H9 (cell line): ENCODE measurements around the gene SUN1. TPM values are rescaled to one million over a fixed set of nuclear protein-coding genes. Genes with fewer than 3 reads are reported as not detected.

Source experiments
- DNase-seq: peaks from one replicate; pipeline ENCODE4 v3.0.0-alpha.2; 2017
- H2AFZ ChIP-seq: one replicate; pipeline ENCODE4 v1.6.1; 2013; ENCODE audit warnings: mild to moderate bottlenecking, low read length, control low read depth, moderate library complexity
- H2AK5ac ChIP-seq: 2 replicates; pipeline ENCODE4 v1.6.1; 2013; ENCODE audit warnings: low read length, control low read depth, mixed read lengths; ENCODE audit not compliant: insufficient read length
- H2BK120ac ChIP-seq: one replicate; pipeline ENCODE4 v1.6.1; 2013; ENCODE audit warnings: low read depth, mild to moderate bottlenecking, low read length, control low read depth, inconsistent platforms; ENCODE audit not compliant: poor library complexity, severe bottlenecking
- H2BK12ac ChIP-seq: 2 replicates; pipeline ENCODE4 v1.6.1; 2013; ENCODE audit warnings: low read length, control low read depth, mixed read lengths, low read depth; ENCODE audit not compliant: insufficient read length
- H2BK15ac ChIP-seq: 2 replicates; pipeline ENCODE4 v1.6.1; 2013; ENCODE audit warnings: low read depth, low read length, control low read depth
- H2BK20ac ChIP-seq: one replicate; pipeline ENCODE4 v1.6.1; 2013; ENCODE audit warnings: low read depth, mild to moderate bottlenecking, low read length, control low read depth, inconsistent platforms; ENCODE audit not compliant: poor library complexity, severe bottlenecking
- H2BK5ac ChIP-seq: 2 replicates; pipeline ENCODE4 v1.6.1; 2013; ENCODE audit warnings: low read length, control low read depth, mixed read lengths; ENCODE audit not compliant: insufficient read length
- H3K14ac ChIP-seq: 2 replicates; pipeline ENCODE4 v1.6.1; 2013; ENCODE audit warnings: low read length, control low read depth; ENCODE audit not compliant: insufficient read depth
- H3K18ac ChIP-seq: 2 replicates; pipeline ENCODE4 v1.6.1; 2013; ENCODE audit warnings: low read depth, mild to moderate bottlenecking, mixed read lengths, low read length, control low read depth; ENCODE audit not compliant: insufficient read length
- H3K23ac ChIP-seq: 2 replicates; pipeline ENCODE4 v1.6.1; 2013; ENCODE audit warnings: low read length, control low read depth, mixed read lengths, low read depth; ENCODE audit not compliant: insufficient read length
- H3K23me2 ChIP-seq: 2 replicates; pipeline ENCODE4 v1.6.1; 2013; ENCODE audit warnings: low read depth, mild to moderate bottlenecking, mixed read lengths, low read length, control low read depth; ENCODE audit not compliant: insufficient read length, poor library complexity, severe bottlenecking
- H3K27ac ChIP-seq: 2 replicates; pipeline ENCODE4 v1.5.1; 2013; ENCODE audit warnings: low read length, control low read depth, mixed read lengths, low read depth; ENCODE audit not compliant: insufficient read length
- H3K27me3 ChIP-seq: 2 replicates; pipeline ENCODE4 v1.6.1; 2013; ENCODE audit warnings: low read length, control low read depth, inconsistent platforms; ENCODE audit not compliant: insufficient read depth
- H3K4ac ChIP-seq: 2 replicates; pipeline ENCODE4 v1.6.1; 2013; ENCODE audit warnings: low read depth, mild to moderate bottlenecking, control low read depth, inconsistent platforms, low read length, moderate library complexity
- H3K4me1 ChIP-seq: 2 replicates; pipeline ENCODE4 v1.6.1; 2013; ENCODE audit warnings: low read length, control low read depth, inconsistent platforms; ENCODE audit not compliant: insufficient read depth
- H3K4me2 ChIP-seq: 2 replicates; pipeline ENCODE4 v1.6.1; 2013; ENCODE audit warnings: low read length, control low read depth, mixed read lengths; ENCODE audit not compliant: insufficient read length, insufficient read depth
- H3K56ac ChIP-seq: 2 replicates; pipeline ENCODE4 v1.6.1; 2013; ENCODE audit warnings: low read depth, mild to moderate bottlenecking, mixed read lengths, low read length, control low read depth; ENCODE audit not compliant: insufficient read length
- H3K79me1 ChIP-seq: 2 replicates; pipeline ENCODE4 v1.6.1; 2013; ENCODE audit warnings: low read depth, mild to moderate bottlenecking, moderate library complexity, low read length, control low read depth, inconsistent platforms; ENCODE audit not compliant: insufficient read depth, poor library complexity, severe bottlenecking
- H3K79me2 ChIP-seq: 2 replicates; pipeline ENCODE4 v1.6.1; 2013; ENCODE audit warnings: low read length, control low read depth, inconsistent platforms; ENCODE audit not compliant: insufficient read depth
- H3K9ac ChIP-seq: 2 replicates; pipeline ENCODE4 v1.6.1; 2013; ENCODE audit warnings: low read length, control low read depth, mixed read lengths; ENCODE audit not compliant: insufficient read length; ENCODE audit errors: extremely low read depth
- H3K9me3 ChIP-seq: one replicate; pipeline ENCODE4 v1.6.1; 2013; ENCODE audit warnings: low read depth, low read length, inconsistent platforms; ENCODE audit not compliant: control insufficient read depth
- H3T11ph ChIP-seq: one replicate; pipeline ENCODE4 v1.6.1; 2013; ENCODE audit warnings: mild to moderate bottlenecking, low read length, control low read depth, inconsistent platforms
- H4K20me1 ChIP-seq: one replicate; pipeline ENCODE4 v1.6.1; 2013; ENCODE audit not compliant: control insufficient read depth, insufficient read length, insufficient read depth
- H4K5ac ChIP-seq: 2 replicates; pipeline ENCODE4 v1.6.1; 2013; ENCODE audit warnings: low read depth, mild to moderate bottlenecking, mixed read lengths, low read length, control low read depth; ENCODE audit not compliant: insufficient read length
- H4K8ac ChIP-seq: replicated peaks from 2 replicates; pipeline ENCODE4 v1.6.1; 2013; ENCODE audit warnings: low read length, control low read depth, mixed read lengths, low read depth; ENCODE audit not compliant: insufficient read length
- H4K91ac ChIP-seq: 2 replicates; pipeline ENCODE4 v1.6.1; 2013; ENCODE audit warnings: low read depth, mild to moderate bottlenecking, moderate library complexity, mixed read lengths, low read length, control low read depth; ENCODE audit not compliant: insufficient read length
- H3K27ac Mint-ChIP-seq, 3 experiments: 2 replicates in 2 of 3; 3 replicates in 1 of 3; pipeline ENCODE4 v1.8.0; 2020 to 2021; ENCODE audit warnings: mixed read lengths in 3 of 3, mild to moderate bottlenecking in 1 of 3, moderate library complexity in 1 of 3
- H3K27me3 Mint-ChIP-seq: 2 replicates; pipeline ENCODE4 v1.8.0; 2021; ENCODE audit warnings: low read depth, mild to moderate bottlenecking, moderate library complexity, mixed read lengths
- H3K36me3 Mint-ChIP-seq, 3 experiments: 2 replicates in 2 of 3; 3 replicates in 1 of 3; pipeline ENCODE4 v1.8.0; 2020 to 2021; ENCODE audit warnings: low read depth in 3 of 3, mixed read lengths in 3 of 3; ENCODE audit not compliant: insufficient read depth in 1 of 3
- H3K4me1 Mint-ChIP-seq, 2 experiments: 2 replicates each; pipeline ENCODE4 v1.8.0; 2020; ENCODE audit warnings: mixed read lengths in 2 of 2
- H3K4me3 Mint-ChIP-seq, 2 experiments: 2 replicates in 1 of 2; 3 replicates in 1 of 2; pipeline ENCODE4 v1.8.0; 2020 to 2021; ENCODE audit warnings: mild to moderate bottlenecking in 2 of 2, mixed read lengths in 2 of 2, moderate library complexity in 1 of 2
- H3K9me3 Mint-ChIP-seq, 2 experiments: 2 replicates in 1 of 2; 3 replicates in 1 of 2; pipeline ENCODE4 v1.8.0; 2020; ENCODE audit warnings: mild to moderate bottlenecking in 2 of 2, mixed read lengths in 2 of 2, moderate library complexity in 1 of 2
- WGBS: extraction: QIAGEN DNeasy Blood & Tissue Kit; methylation state at CpG from one replicate; pipeline ENCODE4 v1.1.7; 2013; ENCODE audit warnings: missing lambda C conversion rate, low lambda C conversion rate, mixed read lengths; ENCODE audit not compliant: insufficient read length; ENCODE audit errors: extremely low coverage; 5-methylcytosine and 5-hydroxymethylcytosine counted together
- total RNA-seq: library from RNA; stranded (reverse); gene quantifications from 2 replicates; pipeline ENCODE4 v1.2.1, GENCODE V29; 2021
- TF ChIP-seq, protein P1 (sequence below): fragments of 200-600 bp; sonication (generic); conservative IDR thresholded peaks from 3 replicates; pipeline ENCODE4 v1.8.0; 2021; ENCODE audit warnings: antibody characterized with exemption, mild to moderate bottlenecking

Gene SUN1
- total RNA-seq, 1 experiment from 2014 or later = 118 TPM

- H3K9ac ChIP-seq = peak overlapping the region; percentile 42
- H2BK15ac ChIP-seq = no peak overlapping the region
- H3K23ac ChIP-seq = no peak overlapping the region
- peak overlapping the region; percentile 40 for H3K27ac ChIP-seq
- H2AK5ac ChIP-seq = no peak overlapping the region
- peak overlapping the region; percentile 75 to 90 for H3K4me3 Mint-ChIP-seq
- no CpG with 5 or more reads among the region's 56 CpGs for WGBS
- no peak overlapping the region for H3K4ac ChIP-seq
- peak overlapping the region; percentile 96 to 99 (median 97); a peak in 6 of 7 replicates for H3K27ac Mint-ChIP-seq
- H2BK5ac ChIP-seq = no peak overlapping the region
- no peaks in the 10 kb centered on the region for H3K79me1 ChIP-seq
- H3K9me3 ChIP-seq = no peaks in the 10 kb centered on the region
- H3K9me3 Mint-ChIP-seq = peaks cover 5% of the 10 kb centered on the region in 2 experiments; a peak in 4 of 5 replicates
- no peak overlapping the region for H3T11ph ChIP-seq
- no peak overlapping the region for H2AFZ ChIP-seq
- H3K4me2 ChIP-seq = peak overlapping the region; percentile 51
- DNase-seq = peak; percentile 94
- no peaks in the 10 kb centered on the region for H3K4me1 ChIP-seq
- no peak overlapping the region for H4K91ac ChIP-seq
- H3K18ac ChIP-seq = peak overlapping the region; percentile 89
- H3K23me2 ChIP-seq = peaks cover 5% of the 10 kb centered on the region
- H4K5ac ChIP-seq = no peak overlapping the region
- peaks cover 38 to 43% of the 10 kb centered on the region in 2 experiments for H3K4me1 Mint-ChIP-seq
- no peaks in the 10 kb centered on the region; the same call in 1 of the 2 replicates for H3K27me3 Mint-ChIP-seq
- TF ChIP-seq, protein P1, sequence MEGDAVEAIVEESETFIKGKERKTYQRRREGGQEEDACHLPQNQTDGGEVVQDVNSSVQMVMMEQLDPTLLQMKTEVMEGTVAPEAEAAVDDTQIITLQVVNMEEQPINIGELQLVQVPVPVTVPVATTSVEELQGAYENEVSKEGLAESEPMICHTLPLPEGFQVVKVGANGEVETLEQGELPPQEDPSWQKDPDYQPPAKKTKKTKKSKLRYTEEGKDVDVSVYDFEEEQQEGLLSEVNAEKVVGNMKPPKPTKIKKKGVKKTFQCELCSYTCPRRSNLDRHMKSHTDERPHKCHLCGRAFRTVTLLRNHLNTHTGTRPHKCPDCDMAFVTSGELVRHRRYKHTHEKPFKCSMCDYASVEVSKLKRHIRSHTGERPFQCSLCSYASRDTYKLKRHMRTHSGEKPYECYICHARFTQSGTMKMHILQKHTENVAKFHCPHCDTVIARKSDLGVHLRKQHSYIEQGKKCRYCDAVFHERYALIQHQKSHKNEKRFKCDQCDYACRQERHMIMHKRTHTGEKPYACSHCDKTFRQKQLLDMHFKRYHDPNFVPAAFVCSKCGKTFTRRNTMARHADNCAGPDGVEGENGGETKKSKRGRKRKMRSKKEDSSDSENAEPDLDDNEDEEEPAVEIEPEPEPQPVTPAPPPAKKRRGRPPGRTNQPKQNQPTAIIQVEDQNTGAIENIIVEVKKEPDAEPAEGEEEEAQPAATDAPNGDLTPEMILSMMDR = no peak
- peaks cover 27% of the 10 kb centered on the region for H3K79me2 ChIP-seq
- H3K56ac ChIP-seq = no peak overlapping the region
- no peaks in the 10 kb centered on the region for H4K20me1 ChIP-seq
- peak overlapping the region; percentile 62; the same call in 1 of the 2 replicates for H3K14ac ChIP-seq
- H4K8ac ChIP-seq = no peak overlapping the region
- H2BK20ac ChIP-seq = no peak overlapping the region
- no peaks in the 10 kb centered on the region for H3K27me3 ChIP-seq
- H2BK120ac ChIP-seq = no peak overlapping the region
- no peak overlapping the region for H2BK12ac ChIP-seq
- H3K36me3 Mint-ChIP-seq = peaks cover 15 to 35% (median 15%) of the 10 kb centered on the region in 3 experiments
Observed at GRCh38 chr7:815284-816216, 16.7 kb upstream of the SUN1 start.
